ENCODE measurements around the gene RGL2.

The RGL2 gene

GRCh38 chr6:33306356-33306755, 7.6 kb upstream of the RGL2 start:
- H3K4me3 ChIP-seq (ENCODE audit: low read depth, low read length), result no peak overlapping the region
- no peak for TF ChIP-seq CTCF (IDR thresholded peaks at IDR 0.05; ENCODE audit: borderline replicate concordance, insufficient read depth, low read depth, low read length)

- no peak for TF ChIP-seq CTCF (IDR thresholded peaks at IDR 0.05; ENCODE audit: borderline replicate concordance, insufficient read depth, low read depth, low read length)
- H3K4me3 ChIP-seq (ENCODE audit: low read depth, low read length), result no peak overlapping the region
Observed at GRCh38 chr6:33305052-33305451, 6.3 kb upstream of the RGL2 start.

GRCh38 chr6:33304216-33304615, 5.5 kb upstream of the RGL2 start:
- H3K4me3 ChIP-seq (ENCODE audit: low read depth, low read length), result no peak overlapping the region
- TF ChIP-seq CTCF (IDR thresholded peaks at IDR 0.05; ENCODE audit: borderline replicate concordance, insufficient read depth, low read depth, low read length), result no peak

GRCh38 chr6:33301877-33302276, 3.1 kb upstream of the RGL2 start:
- no peak for TF ChIP-seq CTCF (IDR thresholded peaks at IDR 0.05; ENCODE audit: borderline replicate concordance, insufficient read depth, low read depth, low read length)
- H3K4me3 ChIP-seq (ENCODE audit: low read depth, low read length), result no peak overlapping the region

- H3K4me3 ChIP-seq (ENCODE audit: low read depth, low read length), result peak overlapping the region; percentile 62
Observed at GRCh38 chr6:33299237-33299944, 649 bp upstream of the RGL2 start.

GRCh38 chr6:33297956-33298772, 578 bp downstream of the RGL2 start:
- H3K4me3 ChIP-seq (ENCODE audit: low read depth, low read length), result peak overlapping the region; percentile 62
- 0 out of 2 replicates have a peak, but pooled peaks have one; percentile 7 for TF ChIP-seq CTCF (IDR thresholded peaks at IDR 0.05; ENCODE audit: borderline replicate concordance, insufficient read depth, low read depth, low read length)

More at GRCh38 chr6:33299237-33299944, 649 bp upstream of the RGL2 start:
- peak; percentile 70 for TF ChIP-seq CTCF (IDR thresholded peaks at IDR 0.05; ENCODE audit: borderline replicate concordance, insufficient read depth, low read depth, low read length)

Measured in GM12875 (cell line).